ENCODE data around the gene ABTB2. TPM values are rescaled to one million over a fixed set of nuclear protein-coding genes. Genes with fewer than 3 reads are reported as not detected.

Gene ABTB2
- polyA plus RNA-seq, 2 of the 4 experiments (the other 2 are of a cell fraction), result 8.9 to 15.4 TPM

DNA sequence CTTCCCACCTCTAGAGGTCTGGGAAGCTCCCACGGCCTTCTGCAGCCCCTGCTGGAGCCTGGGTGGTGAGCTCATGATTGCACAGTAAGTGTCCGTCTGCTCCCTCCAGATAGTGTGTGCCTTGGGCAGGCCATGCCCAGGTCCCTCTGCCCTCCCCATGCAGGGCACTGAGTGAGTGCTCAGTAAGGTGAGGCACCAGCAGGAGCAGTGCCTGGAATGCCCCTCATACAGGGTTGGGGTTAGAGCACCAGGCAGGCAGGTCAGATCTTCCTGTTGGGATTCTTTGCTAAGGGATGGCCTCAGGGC lies 202.1 kb downstream of the ABTB2 start:
- no peak for DNase-seq (ENCODE audit: low read depth in 1 of 2, low spot score in 1 of 2)
- 80% methylated on average over 1 of the region's 2 CpGs for WGBS (ENCODE audit: missing lambda C conversion rate)
- Histone ChIP-seq H3K27ac (no peak overlapping the region), H3K4me2 (no peak overlapping the region), H3K9me3 (no peaks in the 10 kb centered on the region), H3K4me3 (no peak overlapping the region), H3K4me1 (no peaks in the 10 kb centered on the region)
- FAIRE-seq, result no peak
- POLR2A ChIA-PET, result interaction anchor here (1.4 kb wide), 1 partner anchor 337 kb away, joined by 3 read pairs; no protein-coding TSS in a partner anchor
- TF ChIP-seq CTCF (IDR thresholded peaks at IDR 0.05) (no peak), FOSB (CRISPR knock-in tag; IDR thresholded peaks at IDR 0.05) (no peak), HOXB5 (CRISPR knock-in tag; IDR thresholded peaks at IDR 0.05) (no peak)
- TF ChIP-seq, protein P1, sequence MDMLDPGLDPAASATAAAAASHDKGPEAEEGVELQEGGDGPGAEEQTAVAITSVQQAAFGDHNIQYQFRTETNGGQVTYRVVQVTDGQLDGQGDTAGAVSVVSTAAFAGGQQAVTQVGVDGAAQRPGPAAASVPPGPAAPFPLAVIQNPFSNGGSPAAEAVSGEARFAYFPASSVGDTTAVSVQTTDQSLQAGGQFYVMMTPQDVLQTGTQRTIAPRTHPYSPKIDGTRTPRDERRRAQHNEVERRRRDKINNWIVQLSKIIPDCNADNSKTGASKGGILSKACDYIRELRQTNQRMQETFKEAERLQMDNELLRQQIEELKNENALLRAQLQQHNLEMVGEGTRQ (IDR thresholded peaks at IDR 0.05), result no peak
- peak; percentile 6 to 26; a peak in 4 of 6 replicates for ATAC-seq
- CTCF ChIA-PET, result interaction anchor here (0.9 to 4.7 kb wide), 4 partner anchors 19 to 202 kb away, joined by 3 to 18 read pairs (median 10); partner anchors contain the start of gene ABTB2

- FAIRE-seq, result no peak
- POLR2A ChIA-PET, result interaction anchor here (1.4 kb wide), 1 partner anchor 337 kb away, joined by 3 read pairs; no protein-coding TSS in a partner anchor
- ATAC-seq, result peak in 1 of 2 experiments; percentile 1; a peak in 2 of 6 replicates
- Histone ChIP-seq H3K4me2 (no peak overlapping the region), H3K9me3 (no peaks in the 10 kb centered on the region), H3K27ac (no peak overlapping the region), H3K4me3 (no peak overlapping the region), H3K4me1 (no peaks in the 10 kb centered on the region)
- CTCF ChIA-PET, result interaction anchor here (0.9 to 4.7 kb wide), 5 partner anchors 14 to 203 kb away, joined by 3 to 18 read pairs (median 4); partner anchors contain the start of gene ABTB2
- 91% methylated on average over 15 of the region's 15 CpGs for WGBS (ENCODE audit: missing lambda C conversion rate)
- TF ChIP-seq POLR2AphosphoS2 (conservative IDR thresholded peaks at IDR 0.05; ENCODE audit: low read length) (no peak), HES2 (IDR thresholded peaks at IDR 0.05) (no peak), FOXS1 (CRISPR knock-in tag; IDR thresholded peaks at IDR 0.05) (no peak), HOXB13 (CRISPR knock-in tag; IDR thresholded peaks at IDR 0.05; ENCODE audit: low read depth) (no peak), CEBPB (IDR thresholded peaks at IDR 0.05) (no peak), TP53 (CRISPR knock-in tag; IDR thresholded peaks at IDR 0.05) (no peak), MYC (IDR thresholded peaks at IDR 0.05; ENCODE audit: borderline replicate concordance, low read length) (no peak)
- no peak for DNase-seq (ENCODE audit: low read depth in 1 of 2, low spot score in 1 of 2)
Measured at GRCh38 chr11:34155057-34155756, 202.6 kb downstream of the ABTB2 start.

DNA sequence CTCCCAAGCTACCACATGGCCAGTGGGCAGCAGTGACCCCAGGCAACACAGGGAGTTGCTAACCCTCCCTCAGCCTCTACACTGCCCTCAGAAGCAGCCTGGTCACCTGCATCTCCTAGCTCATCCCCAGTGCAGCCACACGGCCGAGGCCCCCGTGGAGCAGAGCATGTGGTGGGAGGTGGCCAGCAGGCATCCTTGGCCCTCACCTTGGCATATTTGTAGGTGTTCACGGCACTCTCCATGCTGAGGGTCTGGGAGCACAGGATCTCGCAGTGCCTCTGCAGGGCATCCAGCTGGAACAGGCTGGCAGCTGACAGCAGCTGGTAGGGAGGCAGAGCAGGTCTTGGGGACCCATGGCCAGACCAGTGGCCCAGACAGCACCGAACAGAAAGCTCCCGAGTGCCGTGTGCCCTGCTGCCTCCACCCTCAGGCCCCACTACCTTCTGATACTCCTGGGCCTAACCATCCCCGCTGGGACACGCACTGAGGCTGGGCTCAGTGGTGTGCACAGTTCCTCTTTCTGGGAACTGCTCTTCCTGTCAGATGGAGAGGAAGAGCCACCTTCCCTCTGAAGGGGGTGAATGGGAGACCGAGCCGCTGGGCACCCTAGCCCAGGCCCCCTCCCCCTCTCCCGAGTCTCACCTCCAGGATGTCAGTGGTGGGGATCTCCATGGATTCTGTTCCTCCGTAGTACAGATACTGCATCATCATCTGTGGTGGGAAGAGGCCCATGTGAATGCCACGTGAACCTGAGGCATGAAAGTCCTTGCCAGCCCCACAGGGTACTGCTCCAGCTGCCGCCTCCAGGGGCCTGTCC lies 203.5 kb downstream of the ABTB2 start:
- ChIA-PET POLR2A (no interaction called here), CTCF (interaction anchor here (0.8 to 6.3 kb wide), 8 partner anchors 13 to 207 kb away, joined by 3 to 40 read pairs (median 4); partner anchors contain the start of gene ABTB2)
- TF ChIP-seq POLR2AphosphoS2 (conservative IDR thresholded peaks at IDR 0.05; ENCODE audit: low read length) (no peak), MAZ (IDR thresholded peaks at IDR 0.05; ENCODE audit: borderline replicate concordance, low read depth, low read length) (no peak), NR3C1 (IDR thresholded peaks at IDR 0.05) (no peak), RFX5 (IDR thresholded peaks at IDR 0.05) (no peak), HOXA7 (CRISPR knock-in tag; IDR thresholded peaks at IDR 0.05) (no peak), RAD21 (conservative IDR thresholded peaks at IDR 0.05 in 1 of 2, IDR thresholded peaks at IDR 0.05 in 1 of 2) (no peak), SREBF2 (IDR thresholded peaks at IDR 0.05) (no peak), RARB (CRISPR knock-in tag; IDR thresholded peaks at IDR 0.05) (no peak), HOXB5 (CRISPR knock-in tag; IDR thresholded peaks at IDR 0.05) (no peak), CEBPB (IDR thresholded peaks at IDR 0.05) (no peak)
- TF ChIP-seq, protein P2, sequence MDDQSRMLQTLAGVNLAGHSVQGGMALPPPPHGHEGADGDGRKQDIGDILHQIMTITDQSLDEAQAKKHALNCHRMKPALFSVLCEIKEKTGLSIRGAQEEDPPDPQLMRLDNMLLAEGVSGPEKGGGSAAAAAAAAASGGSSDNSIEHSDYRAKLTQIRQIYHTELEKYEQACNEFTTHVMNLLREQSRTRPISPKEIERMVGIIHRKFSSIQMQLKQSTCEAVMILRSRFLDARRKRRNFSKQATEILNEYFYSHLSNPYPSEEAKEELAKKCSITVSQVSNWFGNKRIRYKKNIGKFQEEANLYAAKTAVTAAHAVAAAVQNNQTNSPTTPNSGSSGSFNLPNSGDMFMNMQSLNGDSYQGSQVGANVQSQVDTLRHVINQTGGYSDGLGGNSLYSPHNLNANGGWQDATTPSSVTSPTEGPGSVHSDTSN (IDR thresholded peaks at IDR 0.05), result no peak
- TF ChIP-seq, protein P3, sequence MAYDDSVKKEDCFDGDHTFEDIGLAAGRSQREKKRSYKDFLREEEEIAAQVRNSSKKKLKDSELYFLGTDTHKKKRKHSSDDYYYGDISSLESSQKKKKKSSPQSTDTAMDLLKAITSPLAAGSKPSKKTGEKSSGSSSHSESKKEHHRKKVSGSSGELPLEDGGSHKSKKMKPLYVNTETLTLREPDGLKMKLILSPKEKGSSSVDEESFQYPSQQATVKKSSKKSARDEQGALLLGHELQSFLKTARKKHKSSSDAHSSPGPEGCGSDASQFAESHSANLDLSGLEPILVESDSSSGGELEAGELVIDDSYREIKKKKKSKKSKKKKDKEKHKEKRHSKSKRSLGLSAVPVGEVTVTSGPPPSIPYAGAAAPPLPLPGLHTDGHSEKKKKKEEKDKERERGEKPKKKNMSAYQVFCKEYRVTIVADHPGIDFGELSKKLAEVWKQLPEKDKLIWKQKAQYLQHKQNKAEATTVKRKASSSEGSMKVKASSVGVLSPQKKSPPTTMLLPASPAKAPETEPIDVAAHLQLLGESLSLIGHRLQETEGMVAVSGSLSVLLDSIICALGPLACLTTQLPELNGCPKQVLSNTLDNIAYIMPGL (CRISPR knock-in tag; IDR thresholded peaks at IDR 0.05; ENCODE audit: borderline replicate concordance), result no peak
- TF ChIP-seq, protein P1 (IDR thresholded peaks at IDR 0.05), result no peak
- Histone ChIP-seq H3K27ac (no peak overlapping the region), H3K4me3 (no peak overlapping the region), H3K9me3 (no peaks in the 10 kb centered on the region), H3K4me2 (no peak overlapping the region), H3K4me1 (no peaks in the 10 kb centered on the region)
- FAIRE-seq, result no peak
- 95% methylated on average over 12 of the region's 16 CpGs for WGBS (ENCODE audit: missing lambda C conversion rate)
- no peak for ATAC-seq
- DNase-seq (ENCODE audit: low read depth in 1 of 2, low spot score in 1 of 2), result no peak

All from A549 (cell line).